ENCODE measurements around the gene ADGRL2. TPM values are rescaled to one million over a fixed set of nuclear protein-coding genes. Genes with fewer than 3 reads are reported as not detected.

The ADGRL2 gene
- polyA plus RNA-seq, 1 donor (not counting 4 experiments of a cell fraction or from before 2014, with no cell fraction given), result 6.6 TPM

DNA sequence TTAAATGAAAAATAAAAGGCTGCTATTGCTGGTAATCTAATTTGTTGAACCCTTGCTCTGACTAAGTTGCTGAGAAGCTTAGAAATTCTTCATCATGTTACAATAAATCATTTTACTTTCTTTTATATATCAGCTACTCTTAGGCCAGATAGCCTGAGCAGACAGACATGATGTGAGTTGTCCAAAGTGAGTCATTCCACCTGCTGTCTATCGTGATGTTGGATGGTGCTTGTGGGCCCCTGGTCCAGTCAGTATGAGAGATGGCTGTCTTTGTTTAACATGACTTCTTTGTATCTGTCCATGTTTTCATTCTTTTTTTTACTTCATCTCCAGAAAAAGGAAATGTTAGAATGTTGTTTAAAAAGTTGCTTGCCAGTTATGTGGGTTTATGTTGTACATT lies 188.8 kb downstream of the ADGRL2 start:
- DNase-seq (ENCODE audit: low read depth, low spot score) (no peak), FAIRE-seq (no peak)
- no peaks in the 10 kb centered on the region for H3K4me1 ChIP-seq (ENCODE audit: control insufficient read depth, extremely low read depth, insufficient read depth, low read length)
- no peak overlapping the region for H3K4me3 ChIP-seq (ENCODE audit: control insufficient read depth in 2 of 3, extremely low read depth in 1 of 3, insufficient read depth in 2 of 3, low read depth in 1 of 3, low read length in 3 of 3)
- no peaks in the 10 kb centered on the region for H3K9me3 ChIP-seq (ENCODE audit: control insufficient read depth, low read depth, low read length)
- H3K4me2 ChIP-seq (ENCODE audit: control insufficient read depth, extremely low read depth, insufficient read depth, low read depth, low read length), result no peak overlapping the region
- TF ChIP-seq, protein P1, sequence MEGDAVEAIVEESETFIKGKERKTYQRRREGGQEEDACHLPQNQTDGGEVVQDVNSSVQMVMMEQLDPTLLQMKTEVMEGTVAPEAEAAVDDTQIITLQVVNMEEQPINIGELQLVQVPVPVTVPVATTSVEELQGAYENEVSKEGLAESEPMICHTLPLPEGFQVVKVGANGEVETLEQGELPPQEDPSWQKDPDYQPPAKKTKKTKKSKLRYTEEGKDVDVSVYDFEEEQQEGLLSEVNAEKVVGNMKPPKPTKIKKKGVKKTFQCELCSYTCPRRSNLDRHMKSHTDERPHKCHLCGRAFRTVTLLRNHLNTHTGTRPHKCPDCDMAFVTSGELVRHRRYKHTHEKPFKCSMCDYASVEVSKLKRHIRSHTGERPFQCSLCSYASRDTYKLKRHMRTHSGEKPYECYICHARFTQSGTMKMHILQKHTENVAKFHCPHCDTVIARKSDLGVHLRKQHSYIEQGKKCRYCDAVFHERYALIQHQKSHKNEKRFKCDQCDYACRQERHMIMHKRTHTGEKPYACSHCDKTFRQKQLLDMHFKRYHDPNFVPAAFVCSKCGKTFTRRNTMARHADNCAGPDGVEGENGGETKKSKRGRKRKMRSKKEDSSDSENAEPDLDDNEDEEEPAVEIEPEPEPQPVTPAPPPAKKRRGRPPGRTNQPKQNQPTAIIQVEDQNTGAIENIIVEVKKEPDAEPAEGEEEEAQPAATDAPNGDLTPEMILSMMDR (optimal IDR thresholded peaks at IDR 0.05 in 1 of 3, IDR thresholded peaks at IDR 0.05 in 1 of 3, conservative IDR thresholded peaks at IDR 0.05 in 1 of 3; ENCODE audit: extremely low read depth in 1 of 3, insufficient read depth in 2 of 3, low read length in 3 of 3), result no peak
- no peak for TF ChIP-seq EZH2 (IDR thresholded peaks at IDR 0.05; ENCODE audit: low read length)
- no peak overlapping the region for H2AFZ ChIP-seq (ENCODE audit: control insufficient read depth, low read length)
- H3K79me2 ChIP-seq (ENCODE audit: control insufficient read depth, insufficient read depth, low read length), result no peaks in the 10 kb centered on the region
- no peaks in the 10 kb centered on the region for H3K36me3 ChIP-seq (ENCODE audit: control insufficient read depth in 2 of 2, extremely low read depth in 1 of 2, insufficient read depth in 2 of 2, low read length in 2 of 2)
- dilution Hi-C loops (cut with MboI; ENCODE audit: extremely low pct_ligation_motif_present, low sequenced_read_pairs), result no loop called here
- no peaks in the 10 kb centered on the region for H3K9me1 ChIP-seq (ENCODE audit: control insufficient read depth, extremely low read depth, insufficient read depth, low read length)
- no peaks in the 10 kb centered on the region for H3K27me3 ChIP-seq (ENCODE audit: control insufficient read depth, extremely low read depth, insufficient read depth, low read length)
- no peaks in the 10 kb centered on the region for H4K20me1 ChIP-seq (ENCODE audit: control insufficient read depth, extremely low read depth, insufficient read depth, low read length)
- no peak overlapping the region for H3K27ac ChIP-seq (ENCODE audit: control insufficient read depth, insufficient read depth, low read length)
- no peak overlapping the region for H3K9ac ChIP-seq (ENCODE audit: control insufficient read depth, extremely low read depth, insufficient read depth, low read length)

DNA sequence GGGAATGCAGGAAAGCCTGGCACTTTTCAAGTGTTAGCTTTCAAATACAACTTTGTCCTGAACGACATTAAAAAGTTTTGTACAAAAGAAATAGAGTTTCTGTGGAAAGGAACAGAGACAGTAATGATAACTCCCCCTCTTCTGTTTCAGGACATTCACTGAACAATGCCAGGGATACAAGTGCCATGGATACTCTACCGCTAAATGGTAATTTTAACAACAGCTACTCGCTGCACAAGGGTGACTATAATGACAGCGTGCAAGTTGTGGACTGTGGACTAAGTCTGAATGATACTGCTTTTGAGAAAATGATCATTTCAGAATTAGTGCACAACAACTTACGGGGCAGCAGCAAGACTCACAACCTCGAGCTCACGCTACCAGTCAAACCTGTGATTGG lies 189.5 kb downstream of the ADGRL2 start:
- no peaks in the 10 kb centered on the region for H3K27me3 ChIP-seq (ENCODE audit: control insufficient read depth, extremely low read depth, insufficient read depth, low read length)
- H3K9ac ChIP-seq (ENCODE audit: control insufficient read depth, extremely low read depth, insufficient read depth, low read length), result no peak overlapping the region
- H2AFZ ChIP-seq (ENCODE audit: control insufficient read depth, low read length), result no peak overlapping the region
- no peaks in the 10 kb centered on the region for H3K4me1 ChIP-seq (ENCODE audit: control insufficient read depth, extremely low read depth, insufficient read depth, low read length)
- no peaks in the 10 kb centered on the region for H3K36me3 ChIP-seq (ENCODE audit: control insufficient read depth in 2 of 2, extremely low read depth in 1 of 2, insufficient read depth in 2 of 2, low read length in 2 of 2)
- H3K4me3 ChIP-seq (ENCODE audit: control insufficient read depth in 2 of 3, extremely low read depth in 1 of 3, insufficient read depth in 2 of 3, low read depth in 1 of 3, low read length in 3 of 3), result no peak overlapping the region
- H3K9me3 ChIP-seq (ENCODE audit: control insufficient read depth, low read depth, low read length), result no peaks in the 10 kb centered on the region
- H4K20me1 ChIP-seq (ENCODE audit: control insufficient read depth, extremely low read depth, insufficient read depth, low read length), result no peaks in the 10 kb centered on the region
- TF ChIP-seq, protein P1 (optimal IDR thresholded peaks at IDR 0.05 in 1 of 3, IDR thresholded peaks at IDR 0.05 in 1 of 3, conservative IDR thresholded peaks at IDR 0.05 in 1 of 3; ENCODE audit: extremely low read depth in 1 of 3, insufficient read depth in 2 of 3, low read length in 3 of 3), result no peak
- no peak for TF ChIP-seq EZH2 (IDR thresholded peaks at IDR 0.05; ENCODE audit: low read length)
- H3K9me1 ChIP-seq (ENCODE audit: control insufficient read depth, extremely low read depth, insufficient read depth, low read length), result no peaks in the 10 kb centered on the region
- H3K27ac ChIP-seq (ENCODE audit: control insufficient read depth, insufficient read depth, low read length), result no peak overlapping the region
- dilution Hi-C loops (cut with MboI; ENCODE audit: extremely low pct_ligation_motif_present, low sequenced_read_pairs), result no loop called here
- no peak for FAIRE-seq
- H3K79me2 ChIP-seq (ENCODE audit: control insufficient read depth, insufficient read depth, low read length), result no peaks in the 10 kb centered on the region
- H3K4me2 ChIP-seq (ENCODE audit: control insufficient read depth, extremely low read depth, insufficient read depth, low read depth, low read length), result no peak overlapping the region
- no peak for DNase-seq (ENCODE audit: low read depth, low spot score)

Measured in keratinocyte (primary cell).